PC-9 (cell line): ENCODE data around the gene ZDHHC14.

Experiments
- CTCF ChIP-seq: fragments of 200-600 bp; sonication (generic); conservative IDR thresholded peaks from 2 replicates; pipeline ENCODE4 v1.6.1; 2017; ENCODE audit warnings: mixed run types, antibody characterized with exemption, mild to moderate bottlenecking, moderate library complexity
- EZH2 ChIP-seq: fragments of 200-600 bp; sonication (generic); IDR thresholded peaks from 2 replicates; pipeline ENCODE4 v1.8.0; 2017; ENCODE audit warnings: antibody characterized with exemption, low read depth

GRCh38 chr6:157631412-157631811 lies 250.4 kb downstream of the ZDHHC14 start:
- TF ChIP-seq CTCF: no peak
- no peak for TF ChIP-seq EZH2
